Upper lobe of right lung (tissue), 1 donor: Measurements from ENCODE around the gene MTPN. TPM values are rescaled to one million over a fixed set of nuclear protein-coding genes. Genes with fewer than 3 reads are reported as not detected.

Experiments
- ATAC-seq: fragments of 200-7000 bp; cut with Tn5 transposase; one replicate; pipeline ENCODE4 v1.9.1; 2020; ENCODE audit warnings: mild to moderate bottlenecking, moderate library complexity
- DNase-seq: peaks from one replicate; pipeline ENCODE4 v3.0.0-alpha.2; 2020
- H3K27ac ChIP-seq: fragments of 200-600 bp; one replicate; pipeline ENCODE4 v1.8.0; 2022
- H3K27me3 ChIP-seq: fragments of 200-600 bp; one replicate; pipeline ENCODE4 v1.8.0; 2022; ENCODE audit warnings: mild to moderate bottlenecking
- H3K36me3 ChIP-seq: fragments of 200-600 bp; one replicate; pipeline ENCODE4 v1.8.0; 2022
- H3K4me1 ChIP-seq: fragments of 200-600 bp; one replicate; pipeline ENCODE4 v1.8.0; 2022
- H3K4me3 ChIP-seq: fragments of 200-600 bp; one replicate; pipeline ENCODE4 v1.8.0; 2022; ENCODE audit warnings: mild to moderate bottlenecking
- H3K9me3 ChIP-seq: fragments of 200-600 bp; one replicate; pipeline ENCODE4 v1.8.0; 2022
- intact Hi-C: fragments of 100-400 bp; cut with DNase I; formaldehyde crosslinking; loops from one replicate; pipeline ENCODE4 v1.11.0; 2022
- total RNA-seq: library from RNA; stranded (reverse); fragmentation: NEBNext Ultra II Directional; extraction: Animal tissue kit (Norgen Biotek cat#: 25700); gene quantifications from one replicate; pipeline ENCODE4 v1.2.1, GENCODE V29; 2021
- TF ChIP-seq, protein P1 (sequence below): fragments of 200-600 bp; IDR thresholded peaks from one replicate; pipeline ENCODE4 v1.8.0; 2022; ENCODE audit warnings: antibody characterized with exemption
- donor health status: DM: no; HTN: yes; CAD: no; lungs with severe emphysema.

The MTPN gene
- total RNA-seq, 1 donor from 2014 or later = 130 TPM

DNA sequence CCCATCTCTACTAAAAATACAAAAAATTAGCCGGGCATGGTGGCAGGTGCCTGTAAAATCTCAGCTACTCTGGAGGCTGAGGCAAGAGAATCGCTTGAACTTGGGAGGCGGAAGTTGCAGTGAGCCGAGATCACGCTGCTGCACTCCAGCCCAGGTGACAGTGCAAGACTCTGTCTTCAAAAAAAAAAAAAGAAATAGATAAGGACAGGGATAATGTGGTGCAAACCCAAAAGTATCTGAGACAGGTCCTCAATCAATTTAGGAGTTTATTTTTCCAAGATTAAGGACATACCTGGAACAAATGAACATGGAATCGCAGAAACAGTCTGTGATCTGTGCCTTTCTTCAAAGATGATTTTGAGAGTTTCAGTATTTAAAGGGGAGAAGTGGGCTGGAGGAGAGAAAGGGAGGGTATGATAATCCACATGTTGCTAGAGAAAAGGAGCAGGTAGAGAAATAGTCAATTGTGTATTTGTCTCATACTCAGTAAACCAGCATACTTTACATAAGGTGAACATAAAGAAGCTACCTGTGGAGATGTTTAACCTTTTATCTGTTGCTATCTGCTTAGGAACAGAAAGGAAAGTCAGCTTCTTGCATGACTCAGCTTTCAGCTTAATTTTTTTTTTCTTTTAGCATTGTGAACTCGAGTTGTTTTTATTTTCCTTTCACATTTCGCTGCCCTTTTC is 4.9 kb upstream of the MTPN start:
- intact Hi-C loops = no loop called here
- no peak overlapping the region for H3K27ac ChIP-seq
- TF ChIP-seq, protein P1, sequence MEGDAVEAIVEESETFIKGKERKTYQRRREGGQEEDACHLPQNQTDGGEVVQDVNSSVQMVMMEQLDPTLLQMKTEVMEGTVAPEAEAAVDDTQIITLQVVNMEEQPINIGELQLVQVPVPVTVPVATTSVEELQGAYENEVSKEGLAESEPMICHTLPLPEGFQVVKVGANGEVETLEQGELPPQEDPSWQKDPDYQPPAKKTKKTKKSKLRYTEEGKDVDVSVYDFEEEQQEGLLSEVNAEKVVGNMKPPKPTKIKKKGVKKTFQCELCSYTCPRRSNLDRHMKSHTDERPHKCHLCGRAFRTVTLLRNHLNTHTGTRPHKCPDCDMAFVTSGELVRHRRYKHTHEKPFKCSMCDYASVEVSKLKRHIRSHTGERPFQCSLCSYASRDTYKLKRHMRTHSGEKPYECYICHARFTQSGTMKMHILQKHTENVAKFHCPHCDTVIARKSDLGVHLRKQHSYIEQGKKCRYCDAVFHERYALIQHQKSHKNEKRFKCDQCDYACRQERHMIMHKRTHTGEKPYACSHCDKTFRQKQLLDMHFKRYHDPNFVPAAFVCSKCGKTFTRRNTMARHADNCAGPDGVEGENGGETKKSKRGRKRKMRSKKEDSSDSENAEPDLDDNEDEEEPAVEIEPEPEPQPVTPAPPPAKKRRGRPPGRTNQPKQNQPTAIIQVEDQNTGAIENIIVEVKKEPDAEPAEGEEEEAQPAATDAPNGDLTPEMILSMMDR = no peak

DNA sequence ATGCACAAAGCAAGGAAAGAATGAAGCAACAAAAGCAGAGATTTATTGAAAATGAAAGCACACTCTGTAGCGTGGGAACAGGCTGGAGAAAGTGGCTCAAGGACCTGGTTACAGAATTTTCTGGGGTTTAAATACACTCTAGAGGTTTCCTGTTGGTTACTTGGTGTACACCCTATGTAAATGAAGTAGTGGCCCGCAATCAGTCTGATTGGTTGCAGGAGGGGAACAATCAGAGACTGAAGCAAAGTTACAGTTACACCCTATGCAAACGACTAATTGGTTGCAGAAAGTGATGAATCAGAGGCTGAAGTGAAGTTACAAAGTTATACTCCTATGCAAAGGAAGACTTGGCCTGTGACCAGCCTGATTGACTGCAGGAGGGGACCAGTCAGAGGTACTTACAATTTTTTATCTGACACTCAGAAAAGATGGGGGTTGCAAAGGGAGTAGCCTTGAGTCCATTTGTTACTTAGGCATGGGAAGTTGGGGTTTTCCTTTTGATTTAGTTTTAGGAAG is 3.6 kb upstream of the MTPN start:
- peak; percentile 66 for ATAC-seq
- H3K4me3 ChIP-seq = peak overlapping the region; percentile 19

More for the DNA sequence above, 4.9 kb upstream of the MTPN start:
- peaks cover 18% of the 10 kb centered on the region for H3K4me1 ChIP-seq
- DNase-seq (no peak), ATAC-seq (no peak)
- no peaks in the 10 kb centered on the region for H3K36me3 ChIP-seq
- H3K27me3 ChIP-seq = no peaks in the 10 kb centered on the region
- H3K9me3 ChIP-seq = no peaks in the 10 kb centered on the region
- H3K4me3 ChIP-seq = no peak overlapping the region

DNA sequence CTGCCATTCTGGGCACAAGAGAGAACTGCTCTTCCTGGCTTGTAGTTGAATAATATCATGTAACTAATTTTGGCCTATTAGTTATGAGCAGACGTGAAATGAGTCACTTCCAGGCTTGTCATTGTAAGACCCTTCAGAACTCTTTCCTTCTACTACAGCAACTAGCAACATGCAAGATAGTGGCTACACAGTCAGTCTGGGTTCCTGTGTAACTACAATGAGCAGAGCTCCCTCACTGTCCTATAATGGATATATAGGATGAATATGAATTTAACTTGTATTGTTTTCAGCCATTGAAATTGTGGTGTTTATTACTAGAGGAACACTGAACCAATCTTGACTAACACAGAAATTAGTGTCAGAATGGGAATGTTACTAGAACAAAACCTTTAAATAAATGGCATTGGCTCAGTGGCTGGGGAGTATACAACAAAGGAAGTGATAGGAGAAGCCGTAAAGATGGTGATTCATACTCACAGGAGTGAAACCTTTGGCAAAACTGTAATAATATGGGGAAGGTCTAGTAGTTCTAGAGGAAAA is 2.9 kb upstream of the MTPN start:
- peak overlapping the region; percentile 63 for H3K27ac ChIP-seq
- no peaks in the 10 kb centered on the region for H3K36me3 ChIP-seq
- TF ChIP-seq, protein P1 = no peak
- intact Hi-C loops = no loop called here
- peaks cover 31% of the 10 kb centered on the region for H3K4me1 ChIP-seq
- H3K4me3 ChIP-seq = peak overlapping the region; percentile 19
- no peaks in the 10 kb centered on the region for H3K9me3 ChIP-seq
- no peaks in the 10 kb centered on the region for H3K27me3 ChIP-seq
- no peak for DNase-seq
- ATAC-seq = no peak

More for the DNA sequence above, 3.6 kb upstream of the MTPN start:
- no peak for DNase-seq
- H3K27ac ChIP-seq = peak overlapping the region; percentile 63
- no peaks in the 10 kb centered on the region for H3K9me3 ChIP-seq
- intact Hi-C loops = no loop called here
- H3K27me3 ChIP-seq = no peaks in the 10 kb centered on the region
- peaks cover 25% of the 10 kb centered on the region for H3K4me1 ChIP-seq
- TF ChIP-seq, protein P1 = no peak
- no peaks in the 10 kb centered on the region for H3K36me3 ChIP-seq

DNA sequence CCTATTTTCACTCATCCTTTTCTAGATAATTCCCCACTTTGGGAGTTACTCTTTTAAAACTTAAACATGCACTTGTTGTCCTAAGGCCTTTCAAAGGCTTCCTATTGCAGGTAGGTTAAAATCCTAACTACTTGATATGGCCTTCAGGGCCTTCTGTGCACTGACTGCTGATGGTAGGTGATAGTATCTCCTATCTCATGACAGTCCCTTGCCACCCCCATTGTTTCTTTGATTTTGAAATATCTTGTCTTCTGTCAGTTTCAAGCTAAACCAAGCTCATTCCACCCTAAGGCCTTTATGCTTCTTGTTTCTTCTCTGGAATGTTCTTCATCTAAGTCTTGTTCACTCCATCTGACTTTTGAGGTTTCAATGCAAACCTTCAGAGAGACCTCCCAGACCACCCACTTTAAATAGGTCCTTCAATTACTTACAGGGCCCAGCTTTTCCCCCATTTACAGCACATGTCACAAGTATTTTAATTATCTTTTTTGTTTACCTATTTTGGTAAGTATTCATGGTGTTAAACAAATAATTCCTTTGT is 2.4 kb upstream of the MTPN start:
- Histone ChIP-seq H3K27me3 (no peaks in the 10 kb centered on the region), H3K4me1 (peaks cover 36% of the 10 kb centered on the region), H3K36me3 (no peaks in the 10 kb centered on the region), H3K27ac (peak overlapping the region; percentile 63), H3K9me3 (no peaks in the 10 kb centered on the region), H3K4me3 (no peak overlapping the region)
- TF ChIP-seq, protein P1 = no peak
- intact Hi-C loops = no loop called here
- ATAC-seq (no peak), DNase-seq (no peak)

DNA sequence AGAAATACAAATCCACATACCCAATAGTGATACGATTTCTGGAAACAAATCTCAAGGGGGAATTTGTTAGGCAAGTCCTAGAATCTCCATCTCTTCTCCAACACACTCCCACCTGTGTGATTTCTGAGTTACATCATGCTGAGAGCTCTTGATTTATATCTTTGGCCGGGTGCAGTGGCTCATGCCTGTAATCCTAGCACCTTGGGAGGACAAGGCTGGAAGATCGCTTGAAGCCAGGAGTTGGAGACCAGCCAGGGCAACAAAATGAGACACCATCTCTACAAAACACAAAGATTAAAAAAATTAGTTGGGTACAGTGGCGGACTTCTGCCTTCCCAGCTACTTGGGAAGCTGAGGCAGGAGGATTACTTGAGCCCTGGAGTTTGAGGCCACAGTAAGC is 1.5 kb upstream of the MTPN start:
- no peaks in the 10 kb centered on the region for H3K9me3 ChIP-seq
- peaks cover 5% of the 10 kb centered on the region for H3K36me3 ChIP-seq
- H3K4me1 ChIP-seq = peaks cover 46% of the 10 kb centered on the region
- ATAC-seq (no peak), DNase-seq (no peak)
- H3K27ac ChIP-seq = no peak overlapping the region
- TF ChIP-seq, protein P1 = no peak
- no peak overlapping the region for H3K4me3 ChIP-seq
- intact Hi-C loops = no loop called here
- H3K27me3 ChIP-seq = no peaks in the 10 kb centered on the region
